GM12873 (cell line): ENCODE data around the gene TUBG2.

Experiments
- TF ChIP-seq, protein P1 (sequence below): IDR thresholded peaks from 2 replicates; pipeline ENCODE4 v1.5.1; 2012; ENCODE audit warnings: low read depth, mild to moderate bottlenecking, moderate library complexity, low read length, control low read depth; ENCODE audit not compliant: insufficient read depth; ENCODE audit errors: missing control alignments

TUBG2 gene

DNA sequence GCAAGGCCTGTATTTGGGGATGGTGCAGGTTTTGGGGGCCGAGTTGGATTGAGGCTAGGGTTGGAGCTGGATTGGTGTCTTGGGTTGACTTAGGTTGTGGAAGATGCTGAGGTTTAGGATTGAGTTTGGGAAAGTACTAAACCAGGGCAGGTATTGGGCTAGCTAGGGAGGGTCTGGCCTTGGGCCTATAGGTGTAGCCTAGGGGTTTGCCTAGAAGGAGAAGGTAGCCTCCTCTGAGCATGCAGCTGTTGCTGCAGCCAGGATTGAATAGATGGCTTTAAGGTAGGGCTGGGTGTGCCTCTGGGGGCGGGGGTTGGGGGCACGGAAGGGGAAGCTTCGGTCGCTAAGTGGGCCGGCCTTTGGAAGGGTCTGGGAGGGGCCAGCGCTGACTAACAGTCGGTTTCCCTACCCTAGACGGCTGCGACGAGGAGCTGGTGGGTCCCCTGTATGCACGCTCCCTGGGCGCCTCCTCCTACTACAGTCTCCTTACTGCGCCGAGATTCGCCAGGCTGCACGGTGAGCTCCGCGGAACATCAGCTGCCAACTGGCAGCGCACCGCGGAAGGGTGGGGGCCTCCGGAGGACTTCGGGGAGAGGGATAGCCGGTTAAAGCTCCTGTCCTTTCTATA lies 24.4 kb downstream of the TUBG2 start:
- TF ChIP-seq, protein P1, sequence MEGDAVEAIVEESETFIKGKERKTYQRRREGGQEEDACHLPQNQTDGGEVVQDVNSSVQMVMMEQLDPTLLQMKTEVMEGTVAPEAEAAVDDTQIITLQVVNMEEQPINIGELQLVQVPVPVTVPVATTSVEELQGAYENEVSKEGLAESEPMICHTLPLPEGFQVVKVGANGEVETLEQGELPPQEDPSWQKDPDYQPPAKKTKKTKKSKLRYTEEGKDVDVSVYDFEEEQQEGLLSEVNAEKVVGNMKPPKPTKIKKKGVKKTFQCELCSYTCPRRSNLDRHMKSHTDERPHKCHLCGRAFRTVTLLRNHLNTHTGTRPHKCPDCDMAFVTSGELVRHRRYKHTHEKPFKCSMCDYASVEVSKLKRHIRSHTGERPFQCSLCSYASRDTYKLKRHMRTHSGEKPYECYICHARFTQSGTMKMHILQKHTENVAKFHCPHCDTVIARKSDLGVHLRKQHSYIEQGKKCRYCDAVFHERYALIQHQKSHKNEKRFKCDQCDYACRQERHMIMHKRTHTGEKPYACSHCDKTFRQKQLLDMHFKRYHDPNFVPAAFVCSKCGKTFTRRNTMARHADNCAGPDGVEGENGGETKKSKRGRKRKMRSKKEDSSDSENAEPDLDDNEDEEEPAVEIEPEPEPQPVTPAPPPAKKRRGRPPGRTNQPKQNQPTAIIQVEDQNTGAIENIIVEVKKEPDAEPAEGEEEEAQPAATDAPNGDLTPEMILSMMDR: no peak

DNA sequence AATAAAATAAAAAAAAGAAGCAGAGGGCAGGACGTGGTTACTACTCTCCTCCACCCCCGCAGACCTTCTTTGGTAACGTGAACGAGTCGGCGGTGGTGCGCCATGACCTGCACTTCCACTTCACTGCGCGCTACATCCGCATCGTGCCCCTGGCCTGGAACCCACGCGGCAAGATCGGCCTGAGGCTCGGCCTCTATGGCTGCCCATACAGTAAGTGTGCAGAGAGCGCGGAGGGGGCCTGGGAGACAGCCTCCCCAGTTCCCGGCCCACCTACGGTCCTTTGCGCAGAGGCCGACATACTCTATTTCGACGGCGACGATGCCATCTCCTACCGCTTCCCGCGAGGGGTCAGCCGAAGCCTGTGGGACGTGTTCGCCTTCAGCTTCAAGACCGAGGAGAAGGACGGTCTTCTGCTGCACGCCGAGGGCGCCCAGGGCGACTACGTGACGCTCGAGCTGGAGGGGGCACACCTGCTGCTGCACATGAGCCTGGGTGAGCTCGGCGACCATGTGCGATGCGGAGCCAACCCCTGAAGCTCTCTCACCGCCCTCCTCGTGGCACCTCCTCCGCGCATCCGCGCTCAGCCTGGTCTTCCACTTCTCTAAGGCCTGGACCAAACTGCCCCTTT lies 26.0 kb downstream of the TUBG2 start:
- TF ChIP-seq, protein P1: no peak

DNA sequence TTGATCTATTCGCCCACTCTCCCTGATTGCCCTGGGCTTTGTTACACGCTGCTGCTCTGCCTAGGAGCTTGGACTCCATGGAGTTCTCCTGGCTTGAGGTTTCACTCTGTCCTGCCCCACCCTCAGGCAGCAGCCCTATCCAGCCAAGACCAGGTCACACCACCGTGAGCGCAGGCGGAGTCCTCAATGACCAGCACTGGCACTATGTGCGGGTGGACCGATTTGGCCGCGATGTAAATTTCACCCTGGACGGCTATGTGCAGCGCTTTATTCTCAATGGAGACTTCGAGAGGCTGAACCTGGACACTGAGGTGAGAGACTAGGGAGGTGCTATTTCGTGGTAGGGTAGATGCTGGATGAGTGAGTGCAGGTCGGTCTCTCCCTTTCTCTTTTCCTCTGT lies 26.7 kb downstream of the TUBG2 start:
- TF ChIP-seq, protein P1: no peak

DNA sequence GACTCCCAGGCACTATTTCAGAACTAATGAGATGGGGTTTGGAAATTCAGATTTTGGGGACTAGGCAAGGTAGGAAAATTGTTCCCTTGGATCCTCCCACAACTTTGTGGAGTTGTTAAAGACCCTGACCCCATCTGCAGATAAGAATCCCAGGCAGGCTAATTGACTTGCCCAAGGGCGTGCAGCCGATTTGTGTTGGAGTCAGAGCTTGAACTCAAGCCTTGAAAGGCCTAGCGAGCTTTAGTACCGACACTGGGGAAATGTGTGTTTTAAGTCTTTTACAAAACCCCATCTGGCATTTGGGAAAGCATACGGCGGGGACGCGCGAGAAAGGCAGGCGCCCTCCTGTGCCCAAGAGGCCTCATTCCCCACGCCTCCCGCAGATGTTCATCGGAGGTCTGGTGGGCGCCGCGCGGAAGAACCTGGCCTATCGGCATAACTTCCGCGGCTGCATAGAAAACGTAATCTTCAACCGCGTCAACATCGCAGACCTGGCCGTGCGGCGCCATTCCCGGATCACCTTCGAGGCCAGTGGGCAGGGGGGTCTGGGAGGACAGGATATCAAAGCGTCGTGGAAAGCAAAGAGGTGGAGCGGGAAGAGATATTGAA lies 27.5 kb downstream of the TUBG2 start:
- TF ChIP-seq, protein P1: no peak

DNA sequence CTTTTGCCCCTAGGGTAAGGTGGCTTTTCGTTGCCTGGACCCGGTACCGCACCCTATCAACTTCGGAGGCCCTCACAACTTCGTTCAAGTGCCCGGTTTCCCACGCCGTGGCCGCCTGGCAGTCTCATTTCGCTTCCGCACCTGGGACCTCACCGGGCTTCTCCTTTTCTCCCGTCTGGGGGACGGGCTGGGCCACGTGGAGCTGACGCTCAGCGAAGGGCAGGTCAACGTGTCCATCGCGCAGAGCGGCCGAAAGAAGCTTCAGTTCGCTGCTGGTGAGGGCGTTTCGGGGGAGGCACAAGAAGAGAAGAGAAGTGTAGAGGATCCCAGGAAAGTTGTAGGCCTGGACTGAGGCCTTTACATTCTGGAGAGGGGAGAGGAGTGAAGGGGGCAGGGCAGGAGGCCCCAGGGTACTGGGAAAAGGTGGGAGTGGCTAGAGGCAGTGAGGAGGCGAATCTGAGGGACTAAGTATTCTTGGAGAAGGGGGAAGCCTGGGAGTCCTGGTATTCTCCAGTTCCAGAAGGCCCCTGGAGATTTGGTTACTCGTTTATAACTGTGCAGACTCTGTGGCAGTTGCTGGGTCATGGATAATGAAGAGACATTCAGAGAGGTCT lies 28.7 kb downstream of the TUBG2 start:
- TF ChIP-seq, protein P1: no peak

DNA sequence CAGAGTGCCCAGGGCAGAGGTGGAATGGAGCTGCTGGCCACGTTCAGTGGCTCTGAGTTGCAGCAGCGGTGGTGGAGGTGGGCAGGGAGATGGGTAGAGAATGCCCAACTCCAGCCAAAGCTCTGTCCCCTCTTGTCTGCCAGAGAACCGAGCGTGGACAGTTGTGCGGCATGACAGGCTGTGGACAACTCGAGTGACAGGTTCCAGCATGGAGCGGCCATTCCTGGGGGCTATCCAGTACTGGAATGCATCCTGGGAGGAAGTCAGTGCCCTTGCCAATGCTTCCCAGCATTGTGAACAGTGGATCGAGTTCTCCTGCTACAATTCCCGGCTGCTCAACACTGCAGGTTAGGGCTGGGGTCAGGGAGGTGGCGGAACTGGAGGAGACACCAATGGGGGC lies 31.5 kb downstream of the TUBG2 start:
- TF ChIP-seq, protein P1: no peak

DNA sequence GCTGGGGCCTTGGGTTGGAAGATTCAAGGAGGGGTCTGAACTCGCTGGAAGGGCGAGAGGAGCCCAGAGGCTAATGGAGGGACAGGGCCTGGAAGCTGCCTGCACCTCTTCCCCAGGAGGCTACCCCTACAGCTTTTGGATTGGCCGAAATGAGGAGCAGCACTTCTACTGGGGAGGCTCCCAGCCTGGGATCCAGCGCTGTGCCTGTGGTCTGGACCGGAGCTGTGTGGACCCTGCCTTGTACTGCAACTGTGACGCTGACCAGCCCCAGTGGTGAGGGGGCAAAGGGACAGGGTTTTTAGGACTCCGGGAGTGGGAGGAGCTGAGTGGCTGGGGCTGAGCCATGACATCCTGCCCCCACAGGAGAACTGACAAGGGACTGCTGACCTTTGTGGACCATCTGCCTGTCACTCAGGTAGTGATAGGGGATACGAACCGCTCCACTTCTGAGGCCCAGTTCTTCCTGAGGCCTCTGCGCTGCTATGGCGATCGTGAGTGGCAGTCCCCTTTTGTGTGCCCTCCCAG lies 32.0 kb downstream of the TUBG2 start:
- TF ChIP-seq, protein P1: no peak
